ENCODE data around the gene XYLT1.

The XYLT1 gene

DNA sequence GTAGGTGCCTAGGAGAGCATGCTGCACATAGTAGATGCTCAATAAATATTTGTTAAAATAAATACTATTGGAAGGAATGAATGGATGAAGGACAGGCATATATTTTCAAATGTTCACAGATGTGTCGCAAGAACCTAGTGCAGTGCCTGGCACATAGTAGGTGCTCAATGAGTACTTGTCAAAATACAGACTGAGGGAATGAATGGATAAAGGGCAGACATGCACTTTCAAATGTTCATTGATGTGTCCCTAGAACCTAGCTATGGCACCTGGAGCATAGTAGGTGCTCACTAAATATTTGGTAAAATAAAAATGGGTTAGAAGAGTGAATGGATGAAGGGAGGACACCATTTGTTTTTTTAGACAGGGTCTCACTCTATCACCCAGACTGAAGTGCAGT, 26.1 kb downstream of the XYLT1 start:
- POLR2A ChIA-PET = no interaction called here
- TF ChIP-seq TARDBP (IDR thresholded peaks at IDR 0.05) (no peak), BHLHE40 (IDR thresholded peaks at IDR 0.05; ENCODE audit: borderline replicate concordance) (no peak), SUZ12 (IDR thresholded peaks at IDR 0.05) (no peak), LEF1 (IDR thresholded peaks at IDR 0.05; ENCODE audit: borderline replicate concordance) (no peak), L3MBTL2 (conservative IDR thresholded peaks at IDR 0.05) (no peak)
- TF ChIP-seq, protein P1, sequence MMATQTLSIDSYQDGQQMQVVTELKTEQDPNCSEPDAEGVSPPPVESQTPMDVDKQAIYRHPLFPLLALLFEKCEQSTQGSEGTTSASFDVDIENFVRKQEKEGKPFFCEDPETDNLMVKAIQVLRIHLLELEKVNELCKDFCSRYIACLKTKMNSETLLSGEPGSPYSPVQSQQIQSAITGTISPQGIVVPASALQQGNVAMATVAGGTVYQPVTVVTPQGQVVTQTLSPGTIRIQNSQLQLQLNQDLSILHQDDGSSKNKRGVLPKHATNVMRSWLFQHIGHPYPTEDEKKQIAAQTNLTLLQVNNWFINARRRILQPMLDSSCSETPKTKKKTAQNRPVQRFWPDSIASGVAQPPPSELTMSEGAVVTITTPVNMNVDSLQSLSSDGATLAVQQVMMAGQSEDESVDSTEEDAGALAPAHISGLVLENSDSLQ (IDR thresholded peaks at IDR 0.05) = no peak
- CTCF ChIA-PET = no interaction called here
- no peak for DNase-seq (ENCODE audit: extremely low spot score)

DNA sequence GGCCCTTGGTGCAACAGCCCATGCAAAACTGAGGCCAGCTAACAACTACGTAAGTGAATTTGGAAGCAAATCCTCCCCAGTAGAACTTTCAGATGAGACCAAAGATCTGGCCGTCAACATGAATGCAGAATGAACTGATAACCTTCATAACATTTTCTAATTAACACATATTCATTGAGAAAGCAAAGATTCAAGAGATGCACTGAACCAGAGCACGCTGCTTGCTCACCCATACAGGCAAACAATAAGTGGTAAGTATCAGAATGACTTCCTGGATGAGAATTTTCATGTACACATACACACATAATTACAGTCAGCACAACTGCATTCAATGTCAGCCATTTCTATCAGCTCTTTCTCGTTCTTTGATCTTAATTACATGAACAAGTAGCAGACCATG, 30.6 kb downstream of the XYLT1 start:
- CTCF ChIA-PET = no interaction called here
- TF ChIP-seq FOXK2 (IDR thresholded peaks at IDR 0.05) (no peak), TARDBP (IDR thresholded peaks at IDR 0.05) (no peak), ZNF384 (IDR thresholded peaks at IDR 0.05) (no peak), BHLHE40 (IDR thresholded peaks at IDR 0.05; ENCODE audit: borderline replicate concordance) (no peak), SP1 (IDR thresholded peaks at IDR 0.05) (no peak), SUZ12 (IDR thresholded peaks at IDR 0.05) (no peak), FOXM1 (IDR thresholded peaks at IDR 0.05; ENCODE audit: borderline replicate concordance) (no peak), LEF1 (IDR thresholded peaks at IDR 0.05; ENCODE audit: borderline replicate concordance) (no peak), HDGF (IDR thresholded peaks at IDR 0.05; ENCODE audit: borderline replicate concordance) (no peak), L3MBTL2 (conservative IDR thresholded peaks at IDR 0.05) (no peak), CTBP1 (IDR thresholded peaks at IDR 0.05; ENCODE audit: borderline replicate concordance) (no peak), ELF4 (IDR thresholded peaks at IDR 0.05) (no peak)
- TF ChIP-seq, protein P1 (IDR thresholded peaks at IDR 0.05) = no peak
- DNase-seq (ENCODE audit: extremely low spot score) = no peak
- POLR2A ChIA-PET = no interaction called here

DNA sequence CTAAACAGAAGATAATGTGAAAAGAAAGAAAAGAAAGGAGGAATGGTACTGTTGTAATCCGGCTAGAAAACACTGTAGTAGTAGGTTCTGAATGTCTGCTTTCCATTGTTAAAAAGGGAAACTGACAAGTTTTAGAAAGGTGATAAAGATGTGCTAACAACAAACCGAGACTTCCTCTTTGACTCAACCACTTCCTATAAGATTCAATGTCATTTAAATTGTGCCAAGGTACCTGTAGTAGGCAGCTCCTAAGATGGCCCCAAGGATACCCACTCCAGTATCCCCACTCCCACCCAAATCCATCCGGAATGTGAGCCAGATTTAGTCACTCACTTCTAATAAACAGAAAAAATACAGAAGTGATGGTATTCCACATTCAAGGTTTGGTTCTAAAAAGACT, 31.2 kb downstream of the XYLT1 start:
- no peak for TF ChIP-seq CTBP1 (IDR thresholded peaks at IDR 0.05; ENCODE audit: borderline replicate concordance)
- TF ChIP-seq L3MBTL2 (conservative IDR thresholded peaks at IDR 0.05) = no peak
- TF ChIP-seq, protein P1 (IDR thresholded peaks at IDR 0.05) = no peak
- no peak for TF ChIP-seq FOXK2 (IDR thresholded peaks at IDR 0.05)
- no peak for TF ChIP-seq ZNF384 (IDR thresholded peaks at IDR 0.05)
- TF ChIP-seq SP1 (IDR thresholded peaks at IDR 0.05) = no peak
- ChIA-PET POLR2A (no interaction called here), CTCF (no interaction called here)
- DNase-seq (ENCODE audit: extremely low spot score) = no peak

DNA sequence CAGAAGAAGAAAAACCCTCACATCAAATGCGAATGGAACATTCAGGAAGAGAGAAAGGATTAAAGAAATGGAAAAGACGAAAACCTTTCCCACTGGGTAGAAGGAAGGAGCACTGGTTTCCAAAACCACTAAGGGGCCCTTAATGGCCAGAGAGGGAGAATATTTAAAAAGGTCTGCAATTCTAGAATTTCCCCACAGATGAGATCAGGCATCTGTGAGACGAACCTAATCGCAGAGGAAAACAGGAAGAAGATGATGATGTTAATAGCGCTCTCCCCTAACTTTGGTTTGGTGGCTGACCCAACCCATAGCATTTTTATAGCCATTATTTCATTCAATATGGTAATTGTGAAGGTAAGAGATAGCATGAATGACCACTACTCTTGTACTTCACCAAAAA, 32.8 kb downstream of the XYLT1 start:
- ChIA-PET CTCF (no interaction called here), POLR2A (no interaction called here)
- no peak for DNase-seq (ENCODE audit: extremely low spot score)
- no peak for TF ChIP-seq ZNF384 (IDR thresholded peaks at IDR 0.05)
- TF ChIP-seq, protein P1 (IDR thresholded peaks at IDR 0.05) = no peak
- TF ChIP-seq L3MBTL2 (conservative IDR thresholded peaks at IDR 0.05) = no peak
- no peak for TF ChIP-seq HDGF (IDR thresholded peaks at IDR 0.05; ENCODE audit: borderline replicate concordance)
- no peak for TF ChIP-seq FOXA1 (IDR thresholded peaks at IDR 0.05)
- TF ChIP-seq BHLHE40 (IDR thresholded peaks at IDR 0.05; ENCODE audit: borderline replicate concordance) = no peak
- no peak for TF ChIP-seq CTBP1 (IDR thresholded peaks at IDR 0.05; ENCODE audit: borderline replicate concordance)
- no peak for TF ChIP-seq NFRKB (IDR thresholded peaks at IDR 0.05)
- no peak for TF ChIP-seq ELF4 (IDR thresholded peaks at IDR 0.05)

DNA sequence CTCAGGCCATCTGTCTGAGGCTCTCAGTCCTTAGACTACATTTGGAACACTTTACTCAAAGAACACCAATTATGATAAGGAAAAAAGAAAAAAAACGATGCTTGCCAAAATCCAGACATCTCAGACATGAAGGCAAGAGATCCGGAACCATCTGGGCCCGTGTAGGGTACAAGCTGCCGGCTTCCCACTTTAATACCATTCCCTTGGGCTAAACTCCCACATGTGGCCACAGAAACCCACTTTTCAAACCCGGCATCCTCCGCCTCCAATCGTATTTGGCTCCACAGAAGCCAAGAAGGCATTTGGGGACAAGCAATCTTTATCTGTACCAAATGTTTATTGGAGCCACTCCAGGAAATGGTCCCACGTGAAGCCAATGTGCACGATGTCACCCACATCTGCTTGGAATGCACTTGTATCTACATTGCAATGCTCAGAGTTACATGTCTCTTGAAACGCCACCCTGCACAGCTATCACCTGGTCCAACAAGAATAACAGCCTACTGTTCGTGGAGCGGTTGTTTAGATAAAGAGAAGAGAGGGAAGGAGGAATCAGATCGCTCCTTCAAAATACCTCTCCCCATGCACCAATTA, 33.5 kb downstream of the XYLT1 start:
- CTCF ChIA-PET = no interaction called here
- POLR2A ChIA-PET = no interaction called here
- TF ChIP-seq FOXK2 (IDR thresholded peaks at IDR 0.05) = no peak
- TF ChIP-seq ELF4 (IDR thresholded peaks at IDR 0.05) = no peak
- TF ChIP-seq L3MBTL2 (conservative IDR thresholded peaks at IDR 0.05) = no peak
- TF ChIP-seq SUZ12 (IDR thresholded peaks at IDR 0.05) = no peak
- TF ChIP-seq CTBP1 (IDR thresholded peaks at IDR 0.05; ENCODE audit: borderline replicate concordance) = no peak
- TF ChIP-seq HDGF (IDR thresholded peaks at IDR 0.05; ENCODE audit: borderline replicate concordance) = no peak
- TF ChIP-seq BHLHE40 (IDR thresholded peaks at IDR 0.05; ENCODE audit: borderline replicate concordance) = no peak
- TF ChIP-seq, protein P1 (IDR thresholded peaks at IDR 0.05) = no peak
- TF ChIP-seq FOXM1 (IDR thresholded peaks at IDR 0.05; ENCODE audit: borderline replicate concordance) = no peak
- TF ChIP-seq ARNT (IDR thresholded peaks at IDR 0.05) = no peak
- no peak for TF ChIP-seq TARDBP (IDR thresholded peaks at IDR 0.05)
- TF ChIP-seq NFRKB (IDR thresholded peaks at IDR 0.05) = no peak
- TF ChIP-seq SP1 (IDR thresholded peaks at IDR 0.05) = no peak
- TF ChIP-seq LEF1 (IDR thresholded peaks at IDR 0.05; ENCODE audit: borderline replicate concordance) = no peak
- TF ChIP-seq ZNF384 (IDR thresholded peaks at IDR 0.05) = no peak
- TF ChIP-seq FOXA1 (IDR thresholded peaks at IDR 0.05) = no peak
- no peak for DNase-seq (ENCODE audit: extremely low spot score)
